Activated B cell treated with CpG ODN at 0.5 μM for 24 hours (primary cell): Measurements from ENCODE around the gene P2RY12. TPM values are rescaled to one million over a fixed set of nuclear protein-coding genes. Genes with fewer than 3 reads are reported as not detected.

Experiments used
- ATAC-seq: fragments of 200-7000 bp; cut with Tn5 transposase; one replicate; pipeline ENCODE4 v1.10.0; 2021; ENCODE audit warnings: low read depth, mild to moderate bottlenecking, moderate library complexity
- CTCF ChIA-PET: fragments of 350-600 bp; sonication (Branson Sonifier 250); formaldehyde crosslinking; loops from one replicate; lab custom pipeline; 2021; ENCODE audit warnings: antibody characterized with exemption; lab: Charles Lee
- POLR2A ChIA-PET: fragments of 350-600 bp; sonication (Branson Sonifier 250); formaldehyde crosslinking; loops from one replicate; lab custom pipeline; 2021; ENCODE audit warnings: antibody characterized with exemption; lab: Charles Lee
- DNase-seq: peaks from one replicate; pipeline ENCODE4 v3.0.0; 2022
- H3K27ac Mint-ChIP-seq: one replicate; pipeline ENCODE4 v1.8.0; 2020; ENCODE audit warnings: mixed read lengths
- H3K27me3 Mint-ChIP-seq: one replicate; pipeline ENCODE4 v1.8.0; 2021; ENCODE audit warnings: mixed read lengths
- H3K36me3 Mint-ChIP-seq: one replicate; pipeline ENCODE4 v1.8.0; 2021; ENCODE audit warnings: low read depth, mixed read lengths
- H3K4me1 Mint-ChIP-seq: one replicate; pipeline ENCODE4 v1.8.0; 2021; ENCODE audit warnings: mixed read lengths
- H3K4me3 Mint-ChIP-seq: one replicate; pipeline ENCODE4 v1.8.0; 2020; ENCODE audit warnings: mild to moderate bottlenecking, mixed read lengths
- H3K9me3 Mint-ChIP-seq: one replicate; pipeline ENCODE4 v1.8.0; 2020; ENCODE audit warnings: mixed read lengths
- intact Hi-C: fragments of 100-400 bp; cut with micrococcal nuclease; formaldehyde crosslinking; loops from one replicate; pipeline ENCODE4 v1.15.1; 2024
- total RNA-seq: library from RNA; stranded (reverse); gene quantifications from 2 replicates; pipeline ENCODE4 v1.2.3, GENCODE V29; 2022
- TF ChIP-seq, protein P1 (sequence below): fragments of 200-600 bp; IDR thresholded peaks from one replicate; pipeline ENCODE4 v1.8.0; 2022; ENCODE audit warnings: antibody characterized with exemption, mild to moderate bottlenecking

Gene P2RY12
- total RNA-seq, 1 donor from 2014 or later, result 0.58 TPM

DNA sequence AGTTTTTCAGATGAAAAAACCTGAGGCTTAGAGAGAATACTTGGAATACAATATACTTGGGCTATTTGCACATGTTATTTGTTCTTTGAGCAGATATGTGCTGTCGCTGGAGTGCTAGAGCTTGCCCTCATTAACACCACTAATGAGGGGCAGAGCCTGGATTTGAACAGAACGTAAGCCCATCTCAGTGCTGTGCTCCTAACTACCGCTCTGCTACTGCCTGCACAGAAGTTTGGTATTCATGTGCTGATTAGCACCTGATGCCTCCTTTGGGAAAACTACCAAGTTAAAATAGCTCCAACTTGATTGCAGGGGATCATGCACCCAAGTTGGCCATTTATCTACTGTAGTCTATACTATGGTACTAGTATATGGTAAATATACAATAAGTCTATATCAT lies 71.6 kb downstream of the P2RY12 start:
- Mint-ChIP-seq H3K4me1 (no peaks in the 10 kb centered on the region), H3K9me3 (no peaks in the 10 kb centered on the region), H3K27ac (no peak overlapping the region), H3K4me3 (no peak overlapping the region), H3K27me3 (no peaks in the 10 kb centered on the region), H3K36me3 (no peaks in the 10 kb centered on the region)
- ATAC-seq (no peak), DNase-seq (no peak)
- ChIA-PET POLR2A (no interaction called here), CTCF (interaction anchor here (0.7 kb wide), 1 partner anchor 99 kb away, joined by 3 read pairs; no protein-coding TSS in a partner anchor)
- intact Hi-C loops, result no loop called here
- TF ChIP-seq, protein P1, sequence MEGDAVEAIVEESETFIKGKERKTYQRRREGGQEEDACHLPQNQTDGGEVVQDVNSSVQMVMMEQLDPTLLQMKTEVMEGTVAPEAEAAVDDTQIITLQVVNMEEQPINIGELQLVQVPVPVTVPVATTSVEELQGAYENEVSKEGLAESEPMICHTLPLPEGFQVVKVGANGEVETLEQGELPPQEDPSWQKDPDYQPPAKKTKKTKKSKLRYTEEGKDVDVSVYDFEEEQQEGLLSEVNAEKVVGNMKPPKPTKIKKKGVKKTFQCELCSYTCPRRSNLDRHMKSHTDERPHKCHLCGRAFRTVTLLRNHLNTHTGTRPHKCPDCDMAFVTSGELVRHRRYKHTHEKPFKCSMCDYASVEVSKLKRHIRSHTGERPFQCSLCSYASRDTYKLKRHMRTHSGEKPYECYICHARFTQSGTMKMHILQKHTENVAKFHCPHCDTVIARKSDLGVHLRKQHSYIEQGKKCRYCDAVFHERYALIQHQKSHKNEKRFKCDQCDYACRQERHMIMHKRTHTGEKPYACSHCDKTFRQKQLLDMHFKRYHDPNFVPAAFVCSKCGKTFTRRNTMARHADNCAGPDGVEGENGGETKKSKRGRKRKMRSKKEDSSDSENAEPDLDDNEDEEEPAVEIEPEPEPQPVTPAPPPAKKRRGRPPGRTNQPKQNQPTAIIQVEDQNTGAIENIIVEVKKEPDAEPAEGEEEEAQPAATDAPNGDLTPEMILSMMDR, result no peak

DNA sequence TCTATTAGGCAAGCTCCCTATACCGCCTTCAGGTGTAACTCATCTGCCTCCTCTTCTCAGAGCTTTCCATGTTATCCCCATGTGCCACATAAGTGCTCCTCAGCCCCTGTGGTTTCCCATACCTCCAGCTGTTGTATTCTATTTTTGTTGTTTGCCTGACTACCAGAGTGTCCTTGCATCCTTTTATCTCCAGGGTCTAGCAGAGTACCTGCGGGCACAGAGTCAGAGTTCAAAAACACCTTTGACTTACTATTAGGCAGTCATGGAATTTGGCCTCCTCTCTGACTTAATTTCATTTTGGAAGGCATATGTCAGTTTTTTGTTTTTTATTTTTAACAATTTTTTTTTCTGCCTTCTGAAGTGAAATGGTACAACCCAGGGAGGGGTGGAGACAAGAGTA lies 75.0 kb downstream of the P2RY12 start:
- H3K9me3 Mint-ChIP-seq, result no peaks in the 10 kb centered on the region
- ATAC-seq (no peak), DNase-seq (no peak)
- POLR2A ChIA-PET, result no interaction called here
- no peak overlapping the region for H3K27ac Mint-ChIP-seq
- TF ChIP-seq, protein P1, result no peak
- CTCF ChIA-PET, result no interaction called here
- H3K27me3 Mint-ChIP-seq, result no peaks in the 10 kb centered on the region
- H3K4me1 Mint-ChIP-seq, result no peaks in the 10 kb centered on the region
- no peaks in the 10 kb centered on the region for H3K36me3 Mint-ChIP-seq
- no peak overlapping the region for H3K4me3 Mint-ChIP-seq
- intact Hi-C loops, result no loop called here

DNA sequence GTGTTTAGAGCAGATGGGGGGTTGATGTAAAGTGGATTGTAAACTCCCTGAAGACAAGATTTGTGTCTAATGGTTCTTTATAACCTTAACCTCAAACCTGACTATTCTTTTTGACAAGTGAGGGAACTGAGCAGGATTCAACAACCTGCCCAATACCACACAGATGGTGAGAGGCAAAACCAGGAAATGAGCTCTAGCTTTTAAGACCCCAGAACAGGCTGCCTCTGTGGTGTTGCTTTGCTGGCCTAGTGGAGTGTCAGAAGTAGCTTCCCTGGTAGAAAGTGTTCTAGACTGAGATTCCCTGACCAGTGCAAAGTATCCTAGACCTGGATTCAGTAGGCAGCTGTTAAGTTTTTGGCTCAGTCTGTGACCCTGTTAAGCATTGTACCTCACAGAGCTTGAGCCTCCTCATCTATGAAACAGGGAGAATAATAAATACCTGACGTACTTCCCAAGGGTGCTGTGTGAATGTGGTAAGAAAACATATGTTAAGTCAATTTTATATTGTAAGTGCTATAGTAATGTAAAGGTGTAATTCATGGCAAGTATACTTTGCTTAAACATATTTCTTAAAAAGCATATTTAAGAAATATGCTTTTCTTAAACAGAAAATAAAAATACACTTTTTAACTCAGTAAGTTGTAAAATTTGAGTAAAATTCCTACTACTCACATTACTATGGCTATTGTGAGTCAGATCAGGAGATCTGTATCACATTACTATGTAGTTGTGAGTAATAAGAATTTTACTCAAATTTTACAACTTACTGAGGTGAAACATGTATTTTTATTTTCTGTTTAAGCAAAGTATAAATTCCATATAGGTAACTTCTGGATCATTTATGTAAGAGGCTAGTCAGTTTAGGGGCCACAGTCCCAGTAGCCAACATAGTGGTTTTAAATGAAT lies 76.7 kb downstream of the P2RY12 start:
- Mint-ChIP-seq H3K27me3 (peaks cover 3% of the 10 kb centered on the region), H3K36me3 (no peaks in the 10 kb centered on the region), H3K4me1 (no peaks in the 10 kb centered on the region), H3K27ac (no peak overlapping the region), H3K4me3 (no peak overlapping the region), H3K9me3 (no peaks in the 10 kb centered on the region)
- TF ChIP-seq, protein P1, result no peak
- CTCF ChIA-PET, result interaction anchor here (1.0 to 1.5 kb wide), 2 partner anchors 15 to 21 kb away, joined by 4 to 5 read pairs; no protein-coding TSS in a partner anchor
- ATAC-seq (no peak), DNase-seq (no peak)
- POLR2A ChIA-PET, result no interaction called here
- intact Hi-C loops, result no loop called here

DNA sequence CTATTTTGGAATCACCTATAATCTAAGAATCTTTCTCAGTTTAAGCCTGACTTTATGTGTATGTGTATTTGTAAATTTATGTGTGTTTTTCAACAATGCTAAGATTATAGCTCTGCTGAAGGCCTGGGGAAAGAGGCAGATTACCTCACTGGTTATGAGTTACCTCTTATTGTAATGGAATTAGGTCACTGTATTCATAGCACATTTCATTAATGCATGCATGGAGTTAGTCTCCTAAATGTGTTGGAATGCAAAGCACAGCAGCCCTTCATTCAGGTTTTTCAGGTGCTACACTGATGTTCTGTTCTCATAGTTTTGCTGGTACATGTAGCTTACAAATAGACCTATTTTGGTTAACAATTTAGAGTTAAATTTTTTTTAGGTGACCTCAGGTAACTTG lies 77.4 kb downstream of the P2RY12 start:
- intact Hi-C loops, result no loop called here
- Mint-ChIP-seq H3K36me3 (no peaks in the 10 kb centered on the region), H3K27me3 (peaks cover 3% of the 10 kb centered on the region), H3K9me3 (no peaks in the 10 kb centered on the region), H3K4me3 (no peak overlapping the region), H3K4me1 (no peaks in the 10 kb centered on the region), H3K27ac (no peak overlapping the region)
- ChIA-PET POLR2A (no interaction called here), CTCF (interaction anchor here (1.0 to 1.5 kb wide), 2 partner anchors 14 to 21 kb away, joined by 4 to 5 read pairs; no protein-coding TSS in a partner anchor)
- ATAC-seq (no peak), DNase-seq (no peak)
- TF ChIP-seq, protein P1, result no peak

DNA sequence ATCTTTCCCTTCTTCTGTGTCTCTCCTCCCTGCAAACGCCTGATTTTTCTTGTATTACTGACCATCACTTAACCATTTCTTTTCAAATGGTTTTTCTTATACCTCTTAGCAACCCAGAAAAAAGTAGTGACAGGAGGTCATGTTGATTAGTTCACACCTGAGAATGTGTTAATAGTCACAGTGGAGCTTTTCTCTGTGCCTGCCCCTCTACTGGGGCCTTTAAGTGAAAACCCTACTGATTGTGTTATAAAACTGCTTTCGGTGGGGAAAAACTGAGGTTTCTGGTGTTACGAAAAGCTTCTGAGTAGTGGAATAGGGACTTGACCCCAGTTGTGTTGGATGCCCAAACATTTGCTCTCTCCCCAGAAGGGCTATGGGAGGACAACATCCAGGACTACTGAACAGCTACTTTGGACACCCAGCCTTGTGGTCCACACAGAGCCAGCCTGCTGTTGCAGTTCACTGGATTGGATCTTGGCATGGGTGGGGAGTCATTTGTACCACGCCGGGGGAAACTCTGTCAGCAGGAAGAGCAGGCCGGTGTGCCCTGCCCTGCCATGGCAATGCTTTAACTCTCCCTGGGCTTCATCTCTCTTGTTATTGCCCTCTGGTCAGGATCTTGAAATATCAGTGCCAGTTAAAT lies 78.3 kb downstream of the P2RY12 start:
- ChIA-PET POLR2A (no interaction called here), CTCF (interaction anchor here (1.5 kb wide), 1 partner anchor 22 kb away, joined by 5 read pairs; no protein-coding TSS in a partner anchor)
- Mint-ChIP-seq H3K36me3 (no peaks in the 10 kb centered on the region), H3K27ac (no peak overlapping the region), H3K4me1 (no peaks in the 10 kb centered on the region), H3K4me3 (no peak overlapping the region), H3K9me3 (no peaks in the 10 kb centered on the region), H3K27me3 (peaks cover 3% of the 10 kb centered on the region)
- DNase-seq (no peak), ATAC-seq (no peak)
- intact Hi-C loops, result no loop called here
- TF ChIP-seq, protein P1, result no peak
